Breast epithelium (tissue), 3 donors: ENCODE measurements around the gene ADORA1.

Experiments
- CTCF ChIP-seq, 3 donors: fragments of 450-650 bp; IDR thresholded peaks; one replicate each; pipeline ENCODE4 v1.5.1; 2016 to 2017; ENCODE audit warnings: antibody characterized with exemption in 3 of 3, mild to moderate bottlenecking in 3 of 3, moderate library complexity in 3 of 3
- POLR2A ChIP-seq: fragments of 450-650 bp; IDR thresholded peaks from one replicate; pipeline ENCODE4 v1.6.1; 2016; ENCODE audit warnings: antibody characterized with exemption, mild to moderate bottlenecking, moderate library complexity

DNA sequence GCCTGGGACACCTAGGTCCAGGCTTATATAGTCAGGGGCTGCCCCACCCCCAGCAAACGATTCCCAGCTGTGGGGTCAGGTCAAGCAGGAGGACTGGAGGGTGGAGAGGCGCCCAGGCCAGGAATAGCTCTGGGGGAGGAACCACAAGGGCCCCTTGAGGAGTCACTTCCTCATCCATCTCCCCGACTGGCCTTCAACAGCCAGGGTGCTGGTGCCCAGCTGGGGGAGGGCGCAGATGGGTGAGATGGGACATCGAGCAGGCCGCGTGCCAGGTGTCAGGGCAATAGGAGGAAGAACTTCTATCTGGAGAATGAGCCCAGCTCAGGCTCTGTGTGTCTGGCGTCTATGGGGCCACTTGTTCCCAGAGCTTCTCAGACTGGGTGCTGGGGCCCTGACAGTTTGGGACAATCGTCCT lies 48.3 kb downstream of the ADORA1 start:
- TF ChIP-seq POLR2A = no peak
- TF ChIP-seq CTCF (IDR thresholded peaks at IDR 0.05) = no peak
